HG02943 (cell line): Measurements from ENCODE around the gene HIGD1A.

Experiments used
- ATAC-seq: cut with Tn5 transposase; IDR thresholded peaks from one replicate; pipeline ENCODE4 v1.9.1; 2021; ENCODE audit warnings: mild to moderate bottlenecking, low read depth, moderate library complexity; ENCODE audit not compliant: unreplicated experiment

HIGD1A gene

GRCh38 chr3:42762046-42762724 is 42.1 kb downstream of the HIGD1A start:
- no peak for ATAC-seq

GRCh38 chr3:42758126-42758525 is 46.2 kb downstream of the HIGD1A start:
- no peak for ATAC-seq

GRCh38 chr3:42756681-42757213 is 47.5 kb downstream of the HIGD1A start:
- no peak for ATAC-seq

- no peak for ATAC-seq
Observed at GRCh38 chr3:42755681-42756578, 48.4 kb downstream of the HIGD1A start.

- no peak for ATAC-seq
Observed at GRCh38 chr3:42753757-42754156, 50.5 kb downstream of the HIGD1A start.

- no peak for ATAC-seq
Observed at GRCh38 chr3:42752961-42753360, 51.3 kb downstream of the HIGD1A start.

- ATAC-seq, result no peak
Observed at GRCh38 chr3:42752441-42752840, 51.8 kb downstream of the HIGD1A start.

GRCh38 chr3:42751609-42752008 is 52.7 kb downstream of the HIGD1A start:
- ATAC-seq, result no peak

GRCh38 chr3:42750834-42751233 is 53.5 kb downstream of the HIGD1A start:
- no peak for ATAC-seq

GRCh38 chr3:42749753-42750231 is 54.5 kb downstream of the HIGD1A start:
- ATAC-seq, result no peak

- ATAC-seq, result no peak
Observed at GRCh38 chr3:42749025-42749752, 55.1 kb downstream of the HIGD1A start.

- no peak for ATAC-seq
Observed at GRCh38 chr3:42747581-42747980, 56.7 kb downstream of the HIGD1A start.

GRCh38 chr3:42746455-42747450 is 57.5 kb downstream of the HIGD1A start:
- ATAC-seq, result no peak

- ATAC-seq, result no peak
Observed at GRCh38 chr3:42745776-42746454, 58.4 kb downstream of the HIGD1A start.

GRCh38 chr3:42745291-42745745 is 59.0 kb downstream of the HIGD1A start:
- ATAC-seq, result no peak

- ATAC-seq, result no peak
Observed at GRCh38 chr3:42743204-42743995, 60.9 kb downstream of the HIGD1A start.

- no peak for ATAC-seq
Observed at GRCh38 chr3:42742688-42743087, 61.6 kb downstream of the HIGD1A start.

- ATAC-seq, result no peak
Observed at GRCh38 chr3:42742259-42742658, 62.0 kb downstream of the HIGD1A start.
